ENCODE data around the gene DBNDD1. TPM values are rescaled to one million over a fixed set of nuclear protein-coding genes. Genes with fewer than 3 reads are reported as not detected.

The DBNDD1 gene
- total and polyA plus RNA-seq, 2 experiments from 2014 or later = 63.3 to 90.8 TPM

GRCh38 chr16:90042946-90043514, 23.8 kb upstream of the DBNDD1 start (continued):
- TF ChIP-seq JUNB (IDR thresholded peaks at IDR 0.05; ENCODE audit: unreplicated experiment) = no peak

GRCh38 chr16:90041896-90042473, 22.7 kb upstream of the DBNDD1 start:
- ATAC-seq (no peak), DNase-seq (ENCODE audit: low spot score) (no peak)
- Histone ChIP-seq H4K20me1 (replicated peaks; ENCODE audit: insufficient read depth) (no peaks in the 10 kb centered on the region), H3K4me1 (ENCODE audit: insufficient read depth) (no peaks in the 10 kb centered on the region; the same call in 1 of the 2 replicates), H3F3A (replicated peaks; ENCODE audit: low read depth) (no peaks in the 10 kb centered on the region), H3K27ac (ENCODE audit: low read depth) (no peak overlapping the region), H3K4me2 (no peak overlapping the region), H3K36me3 (ENCODE audit: insufficient read depth) (no peaks in the 10 kb centered on the region), H3K79me2 (replicated peaks; ENCODE audit: insufficient read depth) (no peaks in the 10 kb centered on the region), H3K27me3 (ENCODE audit: insufficient read depth) (no peaks in the 10 kb centered on the region), H3K4me3 (no peak overlapping the region), H3K9me2 (ENCODE audit: insufficient read depth) (no peaks in the 10 kb centered on the region), H2AFZ (no peak overlapping the region)
- Mint-ChIP-seq H3K9me3 (no peaks in the 10 kb centered on the region), H3K27me3 (ENCODE audit: insufficient read depth, low read depth, poor library complexity) (peaks cover 15% of the 10 kb centered on the region), H3K4me1 (peaks cover 4% of the 10 kb centered on the region; the same call in 1 of the 3 replicates), H3K36me3 (ENCODE audit: low read depth) (peaks cover 25% of the 10 kb centered on the region), H3K27ac (no peak overlapping the region), H3K4me3 (no peak overlapping the region)
- TF ChIP-seq CTCF (conservative IDR thresholded peaks at IDR 0.05; ENCODE audit: low read depth in 2 of 2) (no peak), EZH2 (IDR thresholded peaks at IDR 0.05; ENCODE audit: low read depth, unreplicated experiment) (no peak), ETS1 (IDR thresholded peaks at IDR 0.05) (no peak), ZNF114 (CRISPR knock-in tag; IDR thresholded peaks at IDR 0.05) (no peak), STAT1 (IDR thresholded peaks at IDR 0.05; ENCODE audit: unreplicated experiment) (no peak), POLR2AphosphoS5 (IDR thresholded peaks at IDR 0.05; ENCODE audit: low read depth) (no peak), JUNB (IDR thresholded peaks at IDR 0.05; ENCODE audit: unreplicated experiment) (no peak), NANOG (IDR thresholded peaks at IDR 0.05; ENCODE audit: borderline replicate concordance) (no peak), REST (IDR thresholded peaks at IDR 0.05; ENCODE audit: unreplicated experiment) (no peak), CREB1 (CRISPR knock-in tag; IDR thresholded peaks at IDR 0.05; ENCODE audit: low read depth) (no peak), ZNF331 (CRISPR knock-in tag; IDR thresholded peaks at IDR 0.05; ENCODE audit: low read depth) (no peak), ZNF462 (CRISPR knock-in tag; IDR thresholded peaks at IDR 0.05) (no peak)
